OCI-LY1 (cell line): ENCODE measurements around the gene FHL1.

ENCODE experiments used
- EZH2 ChIP-seq: fragments of 200-600 bp; sonication (generic), shearing (Covaris generic); IDR thresholded peaks from 2 replicates; pipeline ENCODE4 v1.8.0; 2017; ENCODE audit warnings: borderline replicate concordance, mixed run types, mild to moderate bottlenecking, antibody characterized with exemption, low read length, moderate library complexity, mixed read lengths
- TF ChIP-seq, protein P1 (sequence below): fragments of 200-600 bp; sonication (generic), shearing (Covaris generic); IDR thresholded peaks from 2 replicates; pipeline ENCODE4 v1.5.1; 2017; ENCODE audit warnings: mild to moderate bottlenecking, antibody characterized with exemption, low read length, moderate library complexity, mixed read lengths

DNA sequence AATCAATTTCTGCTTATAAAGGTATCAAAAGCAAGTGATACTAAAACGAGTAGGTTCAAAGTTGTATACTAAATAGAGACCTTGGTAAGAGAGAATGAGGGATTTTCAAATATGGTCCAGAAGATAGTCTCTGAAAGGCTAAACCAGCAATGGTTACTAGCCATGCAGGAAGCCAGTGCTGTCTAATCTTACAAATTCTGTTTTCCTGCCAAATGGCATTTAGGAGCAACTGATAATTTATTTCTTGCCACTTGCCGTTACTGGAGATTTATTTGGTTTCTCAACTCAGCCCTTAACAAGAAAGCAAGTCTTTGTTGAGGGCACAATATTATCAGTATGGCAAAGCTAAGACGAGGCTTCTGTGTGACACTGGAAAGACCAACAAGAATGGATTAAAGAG, 56.6 kb downstream of the FHL1 start:
- TF ChIP-seq, protein P1, sequence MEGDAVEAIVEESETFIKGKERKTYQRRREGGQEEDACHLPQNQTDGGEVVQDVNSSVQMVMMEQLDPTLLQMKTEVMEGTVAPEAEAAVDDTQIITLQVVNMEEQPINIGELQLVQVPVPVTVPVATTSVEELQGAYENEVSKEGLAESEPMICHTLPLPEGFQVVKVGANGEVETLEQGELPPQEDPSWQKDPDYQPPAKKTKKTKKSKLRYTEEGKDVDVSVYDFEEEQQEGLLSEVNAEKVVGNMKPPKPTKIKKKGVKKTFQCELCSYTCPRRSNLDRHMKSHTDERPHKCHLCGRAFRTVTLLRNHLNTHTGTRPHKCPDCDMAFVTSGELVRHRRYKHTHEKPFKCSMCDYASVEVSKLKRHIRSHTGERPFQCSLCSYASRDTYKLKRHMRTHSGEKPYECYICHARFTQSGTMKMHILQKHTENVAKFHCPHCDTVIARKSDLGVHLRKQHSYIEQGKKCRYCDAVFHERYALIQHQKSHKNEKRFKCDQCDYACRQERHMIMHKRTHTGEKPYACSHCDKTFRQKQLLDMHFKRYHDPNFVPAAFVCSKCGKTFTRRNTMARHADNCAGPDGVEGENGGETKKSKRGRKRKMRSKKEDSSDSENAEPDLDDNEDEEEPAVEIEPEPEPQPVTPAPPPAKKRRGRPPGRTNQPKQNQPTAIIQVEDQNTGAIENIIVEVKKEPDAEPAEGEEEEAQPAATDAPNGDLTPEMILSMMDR: no peak
- no peak for TF ChIP-seq EZH2
